Parathyroid adenoma (tissue), 2 donors: ENCODE measurements around the gene ZNF814.

Experiments
- H2AFZ ChIP-seq: fragments of 300-600 bp; sonication (generic); one replicate; pipeline ENCODE4 v1.7.0; 2017; ENCODE audit warnings: antibody characterized with exemption, mild to moderate bottlenecking
- H3K27ac ChIP-seq: fragments of 300-600 bp; sonication (generic); one replicate; pipeline ENCODE4 v1.7.0; 2017
- H3K27me3 ChIP-seq: fragments of 300-600 bp; sonication (generic); one replicate; pipeline ENCODE4 v1.7.0; 2017; ENCODE audit warnings: low read length; ENCODE audit not compliant: control insufficient read depth, insufficient read depth
- H3K36me3 ChIP-seq: fragments of 300-600 bp; sonication (generic); one replicate; pipeline ENCODE4 v1.7.0; 2017; ENCODE audit warnings: low read length; ENCODE audit not compliant: control insufficient read depth, insufficient read depth
- H3K4me1 ChIP-seq: fragments of 300-600 bp; sonication (generic); one replicate; pipeline ENCODE4 v1.7.0; 2017; ENCODE audit warnings: control low read depth
- H3K4me2 ChIP-seq: fragments of 300-600 bp; sonication (generic); one replicate; pipeline ENCODE4 v1.7.0; 2017; ENCODE audit warnings: low read length
- H3K4me3 ChIP-seq: fragments of 300-600 bp; sonication (generic); one replicate; pipeline ENCODE4 v1.7.0; 2017; ENCODE audit warnings: low read depth, low read length
- H3K79me2 ChIP-seq: fragments of 300-600 bp; sonication (generic); one replicate; pipeline ENCODE4 v1.7.0; 2017; ENCODE audit warnings: control low read depth
- H3K9ac ChIP-seq: fragments of 300-600 bp; sonication (generic); one replicate; pipeline ENCODE4 v1.7.0; 2017; ENCODE audit warnings: mild to moderate bottlenecking
- H3K9me3 ChIP-seq: fragments of 300-600 bp; sonication (generic); one replicate; pipeline ENCODE4 v1.7.0; 2017; ENCODE audit warnings: low read length; ENCODE audit not compliant: control insufficient read depth
- TF ChIP-seq, protein P1 (sequence below): fragments of 300-600 bp; sonication (generic); IDR thresholded peaks from one replicate; pipeline ENCODE4 v1.7.0; 2017; ENCODE audit warnings: antibody characterized with exemption, mild to moderate bottlenecking
- donor health status: primary hyperparathyroidism.

Gene ZNF814

GRCh38 chr19:57802269-57802668, 86.6 kb downstream of the ZNF814 start:
- no peaks in the 10 kb centered on the region for H3K27me3 ChIP-seq
- H3K4me3 ChIP-seq, result no peak overlapping the region
- H3K9ac ChIP-seq, result no peak overlapping the region
- H3K9me3 ChIP-seq, result no peaks in the 10 kb centered on the region
- no peak overlapping the region for H3K27ac ChIP-seq
- peaks cover 26% of the 10 kb centered on the region for H3K79me2 ChIP-seq
- no peak overlapping the region for H3K4me2 ChIP-seq
- TF ChIP-seq, protein P1, sequence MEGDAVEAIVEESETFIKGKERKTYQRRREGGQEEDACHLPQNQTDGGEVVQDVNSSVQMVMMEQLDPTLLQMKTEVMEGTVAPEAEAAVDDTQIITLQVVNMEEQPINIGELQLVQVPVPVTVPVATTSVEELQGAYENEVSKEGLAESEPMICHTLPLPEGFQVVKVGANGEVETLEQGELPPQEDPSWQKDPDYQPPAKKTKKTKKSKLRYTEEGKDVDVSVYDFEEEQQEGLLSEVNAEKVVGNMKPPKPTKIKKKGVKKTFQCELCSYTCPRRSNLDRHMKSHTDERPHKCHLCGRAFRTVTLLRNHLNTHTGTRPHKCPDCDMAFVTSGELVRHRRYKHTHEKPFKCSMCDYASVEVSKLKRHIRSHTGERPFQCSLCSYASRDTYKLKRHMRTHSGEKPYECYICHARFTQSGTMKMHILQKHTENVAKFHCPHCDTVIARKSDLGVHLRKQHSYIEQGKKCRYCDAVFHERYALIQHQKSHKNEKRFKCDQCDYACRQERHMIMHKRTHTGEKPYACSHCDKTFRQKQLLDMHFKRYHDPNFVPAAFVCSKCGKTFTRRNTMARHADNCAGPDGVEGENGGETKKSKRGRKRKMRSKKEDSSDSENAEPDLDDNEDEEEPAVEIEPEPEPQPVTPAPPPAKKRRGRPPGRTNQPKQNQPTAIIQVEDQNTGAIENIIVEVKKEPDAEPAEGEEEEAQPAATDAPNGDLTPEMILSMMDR, result no peak
- no peak overlapping the region for H2AFZ ChIP-seq
- no peaks in the 10 kb centered on the region for H3K36me3 ChIP-seq
- no peaks in the 10 kb centered on the region for H3K4me1 ChIP-seq

- Histone ChIP-seq H3K4me2 (no peak overlapping the region), H3K79me2 (peaks cover 24% of the 10 kb centered on the region), H3K27ac (no peak overlapping the region), H3K36me3 (no peaks in the 10 kb centered on the region), H3K9me3 (no peaks in the 10 kb centered on the region), H3K4me1 (no peaks in the 10 kb centered on the region), H3K4me3 (no peak overlapping the region), H2AFZ (no peak overlapping the region), H3K9ac (no peak overlapping the region), H3K27me3 (no peaks in the 10 kb centered on the region)
- TF ChIP-seq, protein P1, result no peak
Measured at GRCh38 chr19:57800696-57801095, 88.1 kb downstream of the ZNF814 start.
